ENCODE results near the gene ABCA13.

Gene ABCA13

DNA sequence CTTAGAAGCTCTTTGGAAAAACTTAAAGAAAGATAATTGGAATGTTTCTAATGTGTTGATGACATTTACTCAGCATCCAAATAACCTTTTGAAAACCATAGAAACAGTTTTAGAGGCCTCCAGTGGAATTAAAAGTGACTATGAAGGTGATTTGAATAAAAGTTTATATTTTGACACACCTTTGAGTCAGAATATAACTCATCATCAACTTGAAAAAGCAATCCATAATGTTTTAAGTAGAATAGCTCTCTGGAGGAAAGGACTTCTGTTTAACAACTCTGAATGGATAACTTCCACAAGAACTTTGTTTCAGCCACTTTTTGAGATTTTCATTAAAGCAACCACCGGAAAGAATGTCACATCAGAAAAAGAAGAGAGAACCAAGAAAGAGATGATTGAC, 108.2 kb downstream of the ABCA13 start:
- Histone ChIP-seq H3K4me2 (ENCODE audit: low read depth, low read length, poor library complexity, severe bottlenecking) (no peak overlapping the region), H3K9me3 (ENCODE audit: insufficient read depth, low read depth, low read length) (no peaks in the 10 kb centered on the region), H3K36me3 (ENCODE audit: insufficient read depth, low read length) (no peaks in the 10 kb centered on the region)

DNA sequence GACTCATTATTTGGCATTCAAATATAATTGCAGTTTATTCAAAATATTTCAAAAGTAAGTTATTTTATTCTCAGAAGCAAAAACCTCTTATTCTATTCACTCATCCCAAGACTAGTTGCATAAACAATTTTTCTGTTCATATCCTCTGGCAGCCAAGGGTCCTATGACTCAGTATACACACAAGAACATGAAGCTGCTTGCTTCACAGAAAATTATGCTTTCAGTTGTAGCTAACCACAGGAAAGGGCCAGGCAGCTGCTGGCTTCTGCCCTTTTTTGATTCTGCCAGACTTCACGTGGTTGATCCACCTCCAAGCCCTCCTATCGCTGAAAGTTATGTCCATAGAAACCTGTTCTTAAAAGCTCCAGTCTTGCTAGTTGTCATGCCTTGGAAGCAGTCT, 108.8 kb downstream of the ABCA13 start:
- no peaks in the 10 kb centered on the region for H4K20me1 ChIP-seq (ENCODE audit: insufficient read depth, low read length, poor library complexity, severe bottlenecking)
- H3F3A ChIP-seq (ENCODE audit: low read depth) = no peaks in the 10 kb centered on the region
- no peak overlapping the region for H3K4me3 ChIP-seq (ENCODE audit: low read length, poor library complexity, severe bottlenecking)
- no peaks in the 10 kb centered on the region for H3K79me2 ChIP-seq (ENCODE audit: insufficient read depth, low read length)
- H3K9me2 ChIP-seq (replicated peaks; ENCODE audit: low read depth, low read length) = no peaks in the 10 kb centered on the region
- H3K4me1 ChIP-seq (ENCODE audit: insufficient read depth, low read length, poor library complexity, severe bottlenecking) = no peaks in the 10 kb centered on the region
- H3K36me3 ChIP-seq (ENCODE audit: insufficient read depth, low read length) = no peaks in the 10 kb centered on the region
- H3K9ac ChIP-seq (ENCODE audit: low read depth, low read length, poor library complexity, severe bottlenecking) = no peak overlapping the region
- no peak overlapping the region for H3K4me2 ChIP-seq (ENCODE audit: low read depth, low read length, poor library complexity, severe bottlenecking)
- no peaks in the 10 kb centered on the region for H3K9me3 ChIP-seq (ENCODE audit: insufficient read depth, low read depth, low read length)
- H2AFZ ChIP-seq (ENCODE audit: low read length) = no peak overlapping the region
- H3K27me3 ChIP-seq (ENCODE audit: insufficient read depth, low read length, poor library complexity, severe bottlenecking) = no peaks in the 10 kb centered on the region
- TF ChIP-seq EZH2phosphoT487 (IDR thresholded peaks at IDR 0.05; ENCODE audit: borderline replicate concordance) = no peak
- TF ChIP-seq, protein P1, sequence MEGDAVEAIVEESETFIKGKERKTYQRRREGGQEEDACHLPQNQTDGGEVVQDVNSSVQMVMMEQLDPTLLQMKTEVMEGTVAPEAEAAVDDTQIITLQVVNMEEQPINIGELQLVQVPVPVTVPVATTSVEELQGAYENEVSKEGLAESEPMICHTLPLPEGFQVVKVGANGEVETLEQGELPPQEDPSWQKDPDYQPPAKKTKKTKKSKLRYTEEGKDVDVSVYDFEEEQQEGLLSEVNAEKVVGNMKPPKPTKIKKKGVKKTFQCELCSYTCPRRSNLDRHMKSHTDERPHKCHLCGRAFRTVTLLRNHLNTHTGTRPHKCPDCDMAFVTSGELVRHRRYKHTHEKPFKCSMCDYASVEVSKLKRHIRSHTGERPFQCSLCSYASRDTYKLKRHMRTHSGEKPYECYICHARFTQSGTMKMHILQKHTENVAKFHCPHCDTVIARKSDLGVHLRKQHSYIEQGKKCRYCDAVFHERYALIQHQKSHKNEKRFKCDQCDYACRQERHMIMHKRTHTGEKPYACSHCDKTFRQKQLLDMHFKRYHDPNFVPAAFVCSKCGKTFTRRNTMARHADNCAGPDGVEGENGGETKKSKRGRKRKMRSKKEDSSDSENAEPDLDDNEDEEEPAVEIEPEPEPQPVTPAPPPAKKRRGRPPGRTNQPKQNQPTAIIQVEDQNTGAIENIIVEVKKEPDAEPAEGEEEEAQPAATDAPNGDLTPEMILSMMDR (conservative IDR thresholded peaks at IDR 0.05; ENCODE audit: low read length) = no peak

More for the DNA sequence above, 108.2 kb downstream of the ABCA13 start:
- TF ChIP-seq, protein P1 (conservative IDR thresholded peaks at IDR 0.05; ENCODE audit: low read length) = no peak
- no peak for TF ChIP-seq EZH2phosphoT487 (IDR thresholded peaks at IDR 0.05; ENCODE audit: borderline replicate concordance)
- Histone ChIP-seq H3K9me2 (replicated peaks; ENCODE audit: low read depth, low read length) (no peaks in the 10 kb centered on the region), H3K9ac (ENCODE audit: low read depth, low read length, poor library complexity, severe bottlenecking) (no peak overlapping the region), H3K79me2 (ENCODE audit: insufficient read depth, low read length) (no peaks in the 10 kb centered on the region), H3K4me1 (ENCODE audit: insufficient read depth, low read length, poor library complexity, severe bottlenecking) (no peaks in the 10 kb centered on the region), H2AFZ (ENCODE audit: low read length) (no peak overlapping the region), H4K20me1 (ENCODE audit: insufficient read depth, low read length, poor library complexity, severe bottlenecking) (no peaks in the 10 kb centered on the region), H3F3A (ENCODE audit: low read depth) (no peaks in the 10 kb centered on the region), H3K4me3 (ENCODE audit: low read length, poor library complexity, severe bottlenecking) (no peak overlapping the region), H3K27me3 (ENCODE audit: insufficient read depth, low read length, poor library complexity, severe bottlenecking) (no peaks in the 10 kb centered on the region)

DNA sequence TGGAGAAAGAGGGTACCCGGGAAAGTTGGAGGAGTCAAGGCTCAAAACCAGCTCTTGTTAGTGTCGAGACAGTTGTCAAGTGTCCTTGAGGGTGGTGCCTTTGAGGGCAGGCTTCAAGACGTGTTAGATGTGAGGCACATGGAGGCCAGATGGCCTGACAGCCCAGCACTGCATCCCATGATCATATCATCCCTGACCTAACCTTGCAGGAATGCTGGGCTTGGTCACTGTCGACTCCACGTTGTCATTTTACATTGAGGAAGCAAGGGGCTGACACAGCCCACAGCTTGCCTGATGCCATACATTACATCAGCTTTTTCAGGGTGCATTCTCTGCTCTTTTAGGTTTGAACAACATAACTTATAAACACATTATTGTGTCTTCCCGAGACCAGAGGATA, 114.1 kb downstream of the ABCA13 start:
- H3K4me3 ChIP-seq (ENCODE audit: low read length, poor library complexity, severe bottlenecking) = no peak overlapping the region
- no peaks in the 10 kb centered on the region for H4K20me1 ChIP-seq (ENCODE audit: insufficient read depth, low read length, poor library complexity, severe bottlenecking)
- H3K4me2 ChIP-seq (ENCODE audit: low read depth, low read length, poor library complexity, severe bottlenecking) = no peak overlapping the region
- no peaks in the 10 kb centered on the region for H3F3A ChIP-seq (ENCODE audit: low read depth)
- H3K27me3 ChIP-seq (ENCODE audit: insufficient read depth, low read length, poor library complexity, severe bottlenecking) = no peaks in the 10 kb centered on the region
- H3K9me3 ChIP-seq (ENCODE audit: insufficient read depth, low read depth, low read length) = no peaks in the 10 kb centered on the region
- no peaks in the 10 kb centered on the region for H3K79me2 ChIP-seq (ENCODE audit: insufficient read depth, low read length)
- H3K4me1 ChIP-seq (ENCODE audit: insufficient read depth, low read length, poor library complexity, severe bottlenecking) = no peaks in the 10 kb centered on the region
- H2AFZ ChIP-seq (ENCODE audit: low read length) = no peak overlapping the region
- TF ChIP-seq EZH2phosphoT487 (IDR thresholded peaks at IDR 0.05; ENCODE audit: borderline replicate concordance) = no peak
- TF ChIP-seq, protein P1 (conservative IDR thresholded peaks at IDR 0.05; ENCODE audit: low read length) = no peak
- H3K9ac ChIP-seq (ENCODE audit: low read depth, low read length, poor library complexity, severe bottlenecking) = no peak overlapping the region
- H3K36me3 ChIP-seq (ENCODE audit: insufficient read depth, low read length) = no peaks in the 10 kb centered on the region
- no peaks in the 10 kb centered on the region for H3K9me2 ChIP-seq (replicated peaks; ENCODE audit: low read depth, low read length)

Data from Loucy (cell line).